Stimulated activated naive B cell treated with anti-CD40 and anti-IgM and Interleukin-4, amounts not matched to agents 10 μg/mL and 1 μg/mL and 100 μg/mL, for 72 hours (primary cell): ENCODE measurements around the gene STARD13.

Experiments used
- ATAC-seq, 2 donors: fragments of 150-1000 bp; cut with Tn5 transposase; replicated peaks; 2 replicates each; pipeline ENCODE4 v1.10.0; 2021; ENCODE audit warnings: moderate library complexity in 1 of 2
- DNase-seq: peaks from one replicate; pipeline ENCODE4 v3.0.0; 2021
- H3K27ac Mint-ChIP-seq: one replicate; pipeline ENCODE4 v1.8.0; 2022; ENCODE audit warnings: mild to moderate bottlenecking, mixed read lengths
- H3K27me3 Mint-ChIP-seq, 2 donors: one replicate each; pipeline ENCODE4 v1.8.0; 2022; ENCODE audit warnings: mixed read lengths in 2 of 2
- H3K36me3 Mint-ChIP-seq, 2 donors: one replicate each; pipeline ENCODE4 v1.8.0; 2022; ENCODE audit warnings: mixed read lengths in 2 of 2, mild to moderate bottlenecking in 1 of 2
- H3K4me1 Mint-ChIP-seq, 2 donors: one replicate each; pipeline ENCODE4 v1.8.0; 2022; ENCODE audit warnings: mixed read lengths in 2 of 2, mild to moderate bottlenecking in 1 of 2
- H3K4me3 Mint-ChIP-seq, 2 donors: one replicate each; pipeline ENCODE4 v1.8.0; 2022; ENCODE audit warnings: mild to moderate bottlenecking in 2 of 2, mixed read lengths in 2 of 2, moderate library complexity in 1 of 2
- H3K9me3 Mint-ChIP-seq, 2 donors: one replicate each; pipeline ENCODE4 v1.8.0; 2022; ENCODE audit warnings: mixed read lengths in 2 of 2, mild to moderate bottlenecking in 1 of 2

Gene STARD13

GRCh38 chr13:33078263-33078662 is 207.3 kb downstream of the STARD13 start:
- H3K27ac Mint-ChIP-seq: no peak overlapping the region
- H3K9me3 Mint-ChIP-seq: no peaks in the 10 kb centered on the region
- DNase-seq (no peak), ATAC-seq (no peak)
- no peak overlapping the region for H3K4me3 Mint-ChIP-seq
- no peaks in the 10 kb centered on the region for H3K27me3 Mint-ChIP-seq
- H3K4me1 Mint-ChIP-seq: peaks cover 4 to 20% of the 10 kb centered on the region in 2 donors
- no peaks in the 10 kb centered on the region for H3K36me3 Mint-ChIP-seq

GRCh38 chr13:33076001-33076992 is 209.3 kb downstream of the STARD13 start:
- Mint-ChIP-seq H3K4me1 (peaks cover 4 to 17% of the 10 kb centered on the region in 2 donors), H3K27me3 (no peaks in the 10 kb centered on the region), H3K4me3 (no peak overlapping the region), H3K27ac (no peak overlapping the region), H3K36me3 (no peaks in the 10 kb centered on the region), H3K9me3 (no peaks in the 10 kb centered on the region)
- ATAC-seq (no peak), DNase-seq (no peak)

GRCh38 chr13:33073338-33073737 is 212.2 kb downstream of the STARD13 start:
- Mint-ChIP-seq H3K36me3 (no peaks in the 10 kb centered on the region), H3K4me1 (no peaks in the 10 kb centered on the region), H3K27ac (no peak overlapping the region), H3K9me3 (no peaks in the 10 kb centered on the region), H3K4me3 (no peak overlapping the region), H3K27me3 (no peaks in the 10 kb centered on the region)
- DNase-seq: no peak
- no peak for ATAC-seq

GRCh38 chr13:33072759-33073158 is 212.8 kb downstream of the STARD13 start:
- Mint-ChIP-seq H3K27ac (no peak overlapping the region), H3K4me3 (no peak overlapping the region), H3K27me3 (no peaks in the 10 kb centered on the region), H3K4me1 (no peaks in the 10 kb centered on the region), H3K36me3 (no peaks in the 10 kb centered on the region), H3K9me3 (no peaks in the 10 kb centered on the region)
- DNase-seq: no peak
- ATAC-seq: no peak

GRCh38 chr13:33072282-33072681 is 213.3 kb downstream of the STARD13 start:
- Mint-ChIP-seq H3K27me3 (no peaks in the 10 kb centered on the region), H3K4me1 (no peaks in the 10 kb centered on the region), H3K9me3 (no peaks in the 10 kb centered on the region), H3K27ac (no peak overlapping the region), H3K36me3 (no peaks in the 10 kb centered on the region), H3K4me3 (no peak overlapping the region)
- DNase-seq (no peak), ATAC-seq (no peak)

GRCh38 chr13:33070713-33071112 is 214.8 kb downstream of the STARD13 start:
- Mint-ChIP-seq H3K27ac (no peak overlapping the region), H3K36me3 (no peaks in the 10 kb centered on the region), H3K9me3 (no peaks in the 10 kb centered on the region), H3K4me1 (no peaks in the 10 kb centered on the region), H3K4me3 (no peak overlapping the region), H3K27me3 (no peaks in the 10 kb centered on the region)
- DNase-seq (no peak), ATAC-seq (no peak)

DNA sequence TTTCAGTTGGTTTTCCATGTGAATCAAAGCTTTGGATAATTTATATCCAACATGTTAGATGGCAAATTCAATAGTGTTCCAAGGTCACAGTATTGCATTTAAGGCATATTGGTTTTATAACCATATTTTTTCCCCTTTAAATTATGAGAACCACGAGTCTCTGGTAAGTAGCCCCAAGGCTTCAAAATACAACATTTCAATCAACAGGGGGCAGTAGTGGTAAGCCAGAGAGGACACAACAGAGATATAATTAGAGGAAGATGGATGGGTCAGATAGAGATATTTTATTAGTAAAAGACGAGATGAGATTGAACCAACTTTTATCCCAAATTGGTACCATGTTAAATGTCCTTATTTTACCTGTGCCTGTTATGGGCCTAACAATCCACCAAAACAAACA is 216.2 kb downstream of the STARD13 start:
- Mint-ChIP-seq H3K36me3 (no peaks in the 10 kb centered on the region), H3K4me1 (no peaks in the 10 kb centered on the region), H3K27me3 (no peaks in the 10 kb centered on the region)

GRCh38 chr13:33066329-33066728 is 219.2 kb downstream of the STARD13 start:
- Mint-ChIP-seq H3K4me3 (no peak overlapping the region), H3K4me1 (no peaks in the 10 kb centered on the region), H3K9me3 (no peaks in the 10 kb centered on the region), H3K27ac (no peak overlapping the region), H3K36me3 (no peaks in the 10 kb centered on the region), H3K27me3 (peaks cover 0 to 5% of the 10 kb centered on the region in 2 donors)
- DNase-seq (no peak), ATAC-seq (no peak)

More for the DNA sequence above, 216.2 kb downstream of the STARD13 start:
- H3K9me3 Mint-ChIP-seq: no peaks in the 10 kb centered on the region
- ATAC-seq (no peak), DNase-seq (no peak)
- no peak overlapping the region for H3K4me3 Mint-ChIP-seq
- no peak overlapping the region for H3K27ac Mint-ChIP-seq

DNA sequence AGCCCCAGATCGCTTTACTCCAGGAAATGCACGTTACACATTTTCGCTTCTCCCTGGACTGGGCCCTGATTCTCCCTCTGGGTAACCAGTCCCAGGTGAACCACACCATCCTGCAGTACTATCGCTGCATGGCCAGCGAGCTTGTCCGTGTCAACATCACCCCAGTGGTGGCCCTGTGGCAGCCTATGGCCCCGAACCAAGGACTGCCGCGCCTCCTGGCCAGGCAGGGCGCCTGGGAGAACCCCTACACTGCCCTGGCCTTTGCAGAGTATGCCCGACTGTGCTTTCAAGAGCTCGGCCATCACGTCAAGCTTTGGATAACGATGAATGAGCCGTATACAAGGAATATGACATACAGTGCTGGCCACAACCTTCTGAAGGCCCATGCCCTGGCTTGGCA is 224.7 kb downstream of the STARD13 start:
- Mint-ChIP-seq H3K9me3 (no peaks in the 10 kb centered on the region), H3K4me3 (no peak overlapping the region), H3K27me3 (peaks cover 11 to 12% of the 10 kb centered on the region in 2 donors), H3K4me1 (no peaks in the 10 kb centered on the region), H3K27ac (no peak overlapping the region), H3K36me3 (no peaks in the 10 kb centered on the region)
- DNase-seq (no peak), ATAC-seq (no peak)

DNA sequence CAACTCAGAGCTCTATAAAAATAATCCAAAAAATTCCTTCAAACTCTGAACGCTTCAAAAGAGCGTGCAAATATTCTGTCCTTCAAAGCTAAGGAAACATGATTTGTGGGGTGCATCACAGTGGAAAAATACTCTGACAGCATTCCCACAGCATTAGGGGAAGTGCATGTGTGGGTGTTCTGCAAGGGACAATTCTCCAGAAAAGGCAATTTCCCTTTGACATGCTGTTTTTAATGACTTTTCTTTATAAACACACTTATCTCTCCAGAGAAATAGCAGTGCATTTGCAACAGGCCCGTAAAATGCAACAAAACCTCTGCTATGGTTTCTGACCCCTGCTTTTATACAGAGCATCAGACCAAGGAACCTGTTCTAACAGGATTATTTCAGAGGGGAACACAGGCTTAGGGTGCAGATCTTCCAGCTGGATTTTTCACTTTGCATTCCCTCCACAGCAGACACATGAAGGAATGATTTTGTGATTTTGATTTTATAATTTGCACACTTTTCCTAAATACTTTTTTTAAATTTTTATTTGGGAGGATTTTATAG is 226.7 kb downstream of the STARD13 start:
- no peak for DNase-seq
- peaks cover 12 to 13% of the 10 kb centered on the region in 2 donors for H3K27me3 Mint-ChIP-seq
- no peak for ATAC-seq
- no peak overlapping the region for H3K4me3 Mint-ChIP-seq
- H3K9me3 Mint-ChIP-seq: no peaks in the 10 kb centered on the region
- no peaks in the 10 kb centered on the region for H3K4me1 Mint-ChIP-seq
- H3K36me3 Mint-ChIP-seq: no peaks in the 10 kb centered on the region
- H3K27ac Mint-ChIP-seq: no peak overlapping the region

DNA sequence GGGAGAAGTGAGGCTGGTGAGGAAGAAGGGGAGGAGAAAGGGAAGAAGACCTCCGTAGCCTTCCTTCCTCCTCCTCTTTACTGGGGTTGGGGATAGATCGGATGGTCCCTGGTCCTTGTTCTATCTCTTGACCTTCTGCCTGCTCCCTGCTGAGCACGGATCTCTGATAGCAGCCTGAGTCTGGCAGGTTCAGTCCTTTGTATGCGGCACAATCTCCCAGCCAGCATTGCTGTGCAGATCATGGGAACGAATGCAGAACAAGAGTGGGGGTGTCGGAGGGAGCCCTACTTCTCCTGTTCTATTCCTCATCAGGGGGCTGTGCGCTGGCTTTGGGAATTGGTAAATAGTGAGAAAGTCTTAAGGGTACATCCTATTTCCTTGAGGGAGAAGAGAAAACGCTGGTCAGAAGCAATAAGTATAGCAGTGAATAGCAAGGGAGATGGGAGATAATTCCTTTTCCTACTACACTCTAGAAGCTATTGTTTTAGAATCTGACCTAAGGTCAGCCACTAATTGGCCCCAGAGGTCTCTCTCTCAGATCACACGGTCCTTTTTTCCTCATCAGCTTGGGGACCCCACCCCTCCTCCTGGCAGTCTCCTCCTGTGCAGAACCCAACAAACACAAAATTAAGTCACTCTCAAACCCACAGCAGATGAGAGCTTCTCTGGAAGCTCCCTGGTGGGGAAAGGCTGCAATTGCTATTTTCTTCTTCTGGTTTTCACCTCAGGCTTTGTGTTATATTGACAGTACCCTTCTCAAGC is 228.4 kb downstream of the STARD13 start:
- H3K36me3 Mint-ChIP-seq: no peaks in the 10 kb centered on the region
- no peak overlapping the region for H3K4me3 Mint-ChIP-seq
- peaks cover 8 to 12% of the 10 kb centered on the region in 2 donors for H3K27me3 Mint-ChIP-seq
- H3K27ac Mint-ChIP-seq: no peak overlapping the region
- ATAC-seq: peak; percentile 34 to 52
- DNase-seq: no peak
- H3K4me1 Mint-ChIP-seq: no peaks in the 10 kb centered on the region
- no peaks in the 10 kb centered on the region for H3K9me3 Mint-ChIP-seq

GRCh38 chr13:33053397-33054066 is 232.0 kb downstream of the STARD13 start:
- ATAC-seq: no peak
- DNase-seq: no peak
- H3K4me1 Mint-ChIP-seq: no peaks in the 10 kb centered on the region
- no peaks in the 10 kb centered on the region for H3K36me3 Mint-ChIP-seq
- no peak overlapping the region for H3K4me3 Mint-ChIP-seq
- no peak overlapping the region for H3K27ac Mint-ChIP-seq
- no peaks in the 10 kb centered on the region for H3K9me3 Mint-ChIP-seq
- H3K27me3 Mint-ChIP-seq: peaks cover 12 to 13% of the 10 kb centered on the region in 2 donors
